GM12873 (cell line): ENCODE results near the gene TRMT2A.

Experiments
- CTCF ChIP-seq: IDR thresholded peaks from 2 replicates; pipeline ENCODE4 v1.5.1; 2012; ENCODE audit warnings: low read depth, mild to moderate bottlenecking, moderate library complexity, low read length, control low read depth; ENCODE audit not compliant: insufficient read depth; ENCODE audit errors: missing control alignments

The TRMT2A gene

GRCh38 chr22:20146777-20147176 lies 29.8 kb upstream of the TRMT2A start:
- TF ChIP-seq CTCF = no peak

- no peak for TF ChIP-seq CTCF
Observed at GRCh38 chr22:20145832-20146223, 28.8 kb upstream of the TRMT2A start.

GRCh38 chr22:20145206-20145831 lies 28.3 kb upstream of the TRMT2A start:
- no peak for TF ChIP-seq CTCF

- TF ChIP-seq CTCF = no peak
Observed at GRCh38 chr22:20143883-20144665, 27.0 kb upstream of the TRMT2A start.

- TF ChIP-seq CTCF = no peak
Observed at GRCh38 chr22:20142711-20143621, 25.9 kb upstream of the TRMT2A start.

- TF ChIP-seq CTCF = no peak
Observed at GRCh38 chr22:20141186-20142077, 24.4 kb upstream of the TRMT2A start.
